ENCODE data around the gene RHOBTB1. TPM values are rescaled to one million over a fixed set of nuclear protein-coding genes. Genes with fewer than 3 reads are reported as not detected.

RHOBTB1 gene
- total and polyA plus RNA-seq, 2 experiments from 2014 or later, result 4.6 to 13.2 TPM

DNA sequence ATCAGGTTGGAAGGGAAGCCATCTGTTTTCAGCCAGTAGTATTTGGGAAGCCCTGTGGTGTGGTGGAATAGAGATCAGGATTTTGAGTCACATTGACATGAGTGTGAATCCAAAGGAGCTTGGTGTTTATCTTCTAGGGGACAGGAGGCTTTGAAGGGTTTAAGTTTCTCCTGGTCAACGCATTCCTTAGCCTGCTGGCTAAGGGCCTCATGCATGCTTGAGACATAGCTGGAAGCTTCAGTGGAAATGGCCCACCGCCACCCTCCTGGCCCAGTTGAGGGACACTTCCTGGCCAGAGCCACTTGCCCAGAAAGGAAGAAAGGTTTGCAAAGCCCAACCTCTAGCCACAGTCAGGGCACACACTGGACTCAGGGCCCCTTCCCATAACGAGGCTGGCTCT, 94.8 kb downstream of the RHOBTB1 start:
- no peak overlapping the region for H3K4me2 ChIP-seq
- Mint-ChIP-seq H3K4me1 (no peaks in the 10 kb centered on the region; the same call in 2 of the 3 replicates), H3K4me3 (no peak overlapping the region), H3K27me3 (ENCODE audit: insufficient read depth, low read depth, poor library complexity) (no peaks in the 10 kb centered on the region), H3K36me3 (ENCODE audit: low read depth) (no peaks in the 10 kb centered on the region), H3K27ac (no peak overlapping the region), H3K9me3 (no peaks in the 10 kb centered on the region)
- H4K20me1 ChIP-seq (replicated peaks; ENCODE audit: insufficient read depth), result no peaks in the 10 kb centered on the region
- no peak overlapping the region for H3K27ac ChIP-seq (ENCODE audit: low read depth)
- H3K9me2 ChIP-seq (ENCODE audit: insufficient read depth), result peaks cover 7% of the 10 kb centered on the region; the same call in 1 of the 2 replicates
- H2AFZ ChIP-seq, result no peak overlapping the region
- H3K36me3 ChIP-seq (ENCODE audit: insufficient read depth), result no peaks in the 10 kb centered on the region
- ATAC-seq, result no peak
- TF ChIP-seq ZNF331 (CRISPR knock-in tag; IDR thresholded peaks at IDR 0.05; ENCODE audit: low read depth) (no peak), STAT1 (IDR thresholded peaks at IDR 0.05; ENCODE audit: unreplicated experiment) (no peak), EZH2 (IDR thresholded peaks at IDR 0.05; ENCODE audit: low read depth, unreplicated experiment) (no peak), JUNB (IDR thresholded peaks at IDR 0.05; ENCODE audit: unreplicated experiment) (no peak), POLR2AphosphoS5 (IDR thresholded peaks at IDR 0.05; ENCODE audit: low read depth) (no peak), ZNF462 (CRISPR knock-in tag; IDR thresholded peaks at IDR 0.05) (no peak), NANOG (IDR thresholded peaks at IDR 0.05; ENCODE audit: borderline replicate concordance) (no peak), CREB1 (CRISPR knock-in tag; IDR thresholded peaks at IDR 0.05; ENCODE audit: low read depth) (no peak), EZH2phosphoT487 (IDR thresholded peaks at IDR 0.05; ENCODE audit: unreplicated experiment) (no peak), ETS1 (IDR thresholded peaks at IDR 0.05) (no peak), ZNF114 (CRISPR knock-in tag; IDR thresholded peaks at IDR 0.05) (no peak), REST (IDR thresholded peaks at IDR 0.05; ENCODE audit: unreplicated experiment) (no peak)
- TF ChIP-seq, protein P1, sequence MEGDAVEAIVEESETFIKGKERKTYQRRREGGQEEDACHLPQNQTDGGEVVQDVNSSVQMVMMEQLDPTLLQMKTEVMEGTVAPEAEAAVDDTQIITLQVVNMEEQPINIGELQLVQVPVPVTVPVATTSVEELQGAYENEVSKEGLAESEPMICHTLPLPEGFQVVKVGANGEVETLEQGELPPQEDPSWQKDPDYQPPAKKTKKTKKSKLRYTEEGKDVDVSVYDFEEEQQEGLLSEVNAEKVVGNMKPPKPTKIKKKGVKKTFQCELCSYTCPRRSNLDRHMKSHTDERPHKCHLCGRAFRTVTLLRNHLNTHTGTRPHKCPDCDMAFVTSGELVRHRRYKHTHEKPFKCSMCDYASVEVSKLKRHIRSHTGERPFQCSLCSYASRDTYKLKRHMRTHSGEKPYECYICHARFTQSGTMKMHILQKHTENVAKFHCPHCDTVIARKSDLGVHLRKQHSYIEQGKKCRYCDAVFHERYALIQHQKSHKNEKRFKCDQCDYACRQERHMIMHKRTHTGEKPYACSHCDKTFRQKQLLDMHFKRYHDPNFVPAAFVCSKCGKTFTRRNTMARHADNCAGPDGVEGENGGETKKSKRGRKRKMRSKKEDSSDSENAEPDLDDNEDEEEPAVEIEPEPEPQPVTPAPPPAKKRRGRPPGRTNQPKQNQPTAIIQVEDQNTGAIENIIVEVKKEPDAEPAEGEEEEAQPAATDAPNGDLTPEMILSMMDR (conservative IDR thresholded peaks at IDR 0.05; ENCODE audit: low read depth in 2 of 2), result no peak
- H3F3A ChIP-seq (replicated peaks; ENCODE audit: low read depth), result no peaks in the 10 kb centered on the region
- H3K4me3 ChIP-seq, result no peak overlapping the region
- H3K4me1 ChIP-seq (ENCODE audit: insufficient read depth), result no peaks in the 10 kb centered on the region
- no peaks in the 10 kb centered on the region for H3K79me2 ChIP-seq (replicated peaks; ENCODE audit: insufficient read depth)
- H3K27me3 ChIP-seq (ENCODE audit: insufficient read depth), result no peaks in the 10 kb centered on the region
- DNase-seq (ENCODE audit: low spot score), result no peak

All from GM23338 (cell line).